GM18951 (cell line): ENCODE data around the gene KRTAP10-2.

ENCODE experiments used
- POLR2A ChIP-seq: IDR thresholded peaks from 4 replicates; pipeline ENCODE4 v1.6.1; 2011; ENCODE audit warnings: mild to moderate bottlenecking; ENCODE audit not compliant: insufficient read length, insufficient read depth; ENCODE audit errors: extremely low read depth
- in situ Hi-C: fragments of 300-500 bp; cut with MboI; formaldehyde crosslinking; loops from one replicate; pipeline ENCODE4 v1.12.0; 2022; ENCODE audit warnings: low sequenced_read_pairs, mixed read lengths, inconsistent platforms; ENCODE audit not compliant: unreplicated experiment

KRTAP10-2 gene

GRCh38 chr21:44548381-44548780 lies 2.9 kb downstream of the KRTAP10-2 start:
- in situ Hi-C loops: no loop called here
- TF ChIP-seq POLR2A: no peak

- no peak for TF ChIP-seq POLR2A
- in situ Hi-C loops: no loop called here
These were observed 3.5 kb downstream of the KRTAP10-2 start for GRCh38 chr21:44547656-44548331.

GRCh38 chr21:44544566-44544965 lies 6.7 kb downstream of the KRTAP10-2 start:
- in situ Hi-C loops: no loop called here
- TF ChIP-seq POLR2A: no peak

- no peak for TF ChIP-seq POLR2A
- in situ Hi-C loops: no loop called here
These were observed 8.6 kb downstream of the KRTAP10-2 start for GRCh38 chr21:44542716-44543115.

- no peak for TF ChIP-seq POLR2A
- in situ Hi-C loops: no loop called here
These were observed 10.5 kb downstream of the KRTAP10-2 start for GRCh38 chr21:44540741-44541288.

GRCh38 chr21:44539991-44540666 lies 11.2 kb downstream of the KRTAP10-2 start, which contains the start of gene KRTAP10-1:
TSS of gene KRTAP10-1 (minus strand) at chr21:44540195. CDS start at chr21:44540150, 45 bp downstream.
- no peak for TF ChIP-seq POLR2A
- in situ Hi-C loops: no loop called here

GRCh38 chr21:44539046-44539445 lies 12.3 kb downstream of the KRTAP10-2 start:
- in situ Hi-C loops: no loop called here
- no peak for TF ChIP-seq POLR2A

- TF ChIP-seq POLR2A: no peak
- in situ Hi-C loops: no loop called here
These were observed 13.1 kb downstream of the KRTAP10-2 start for GRCh38 chr21:44537930-44538911.

GRCh38 chr21:44535963-44536362 lies 15.3 kb downstream of the KRTAP10-2 start:
- in situ Hi-C loops: no loop called here
- no peak for TF ChIP-seq POLR2A

GRCh38 chr21:44534688-44535087 lies 16.6 kb downstream of the KRTAP10-2 start:
- no peak for TF ChIP-seq POLR2A
- in situ Hi-C loops: no loop called here

- TF ChIP-seq POLR2A: no peak
- in situ Hi-C loops: no loop called here
These were observed 17.2 kb downstream of the KRTAP10-2 start for GRCh38 chr21:44533891-44534627.
